Right renal cortex interstitium (tissue), 3 donors: Measurements from ENCODE around the gene HIVEP3. TPM values are rescaled to one million over a fixed set of nuclear protein-coding genes. Genes with fewer than 3 reads are reported as not detected.

Source experiments
- DNase-seq, 3 donors: peaks; one replicate each; pipeline ENCODE4 v3.0.0-alpha.2; 2013; ENCODE audit warnings: low read depth in 3 of 3, low spot score in 2 of 3
- polyA plus RNA-seq, 3 donors: library from polyadenylated mRNA; unstranded; fragments of 120-200 nt; gene quantifications; one replicate each; pipeline ENCODE4 v1.2.1, GENCODE V29; 2013; ENCODE audit not compliant: insufficient read length in 3 of 3

Gene HIVEP3
- polyA plus RNA-seq, 3 donors = 3.6 to 4.9 (median 4.0) TPM

GRCh38 chr1:41853907-41854306, 64.8 kb downstream of the HIVEP3 start:
- DNase-seq = no peak

DNA sequence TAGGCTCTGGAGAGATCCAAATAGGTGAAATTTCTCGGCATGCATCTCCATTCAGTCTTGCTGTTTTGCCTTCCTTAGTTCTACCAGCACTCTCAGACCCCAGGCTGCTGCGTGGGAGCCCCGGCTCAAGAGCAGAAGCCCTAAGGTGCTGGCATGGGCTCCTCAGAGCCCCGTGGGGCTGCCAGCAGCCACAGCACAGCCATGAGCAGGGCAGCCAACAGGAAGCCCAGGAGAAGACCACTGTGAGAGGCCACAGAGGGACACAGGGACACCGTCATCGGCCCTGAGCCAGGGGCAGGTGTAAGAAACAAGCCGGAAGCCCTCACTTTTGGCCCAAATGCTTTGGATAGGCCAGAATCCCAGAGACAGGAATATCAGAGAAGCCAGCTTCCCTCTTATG, 66.6 kb downstream of the HIVEP3 start:
- no peak for DNase-seq

- DNase-seq = no peak
Observed at GRCh38 chr1:41851589-41851988, 67.1 kb downstream of the HIVEP3 start.

DNA sequence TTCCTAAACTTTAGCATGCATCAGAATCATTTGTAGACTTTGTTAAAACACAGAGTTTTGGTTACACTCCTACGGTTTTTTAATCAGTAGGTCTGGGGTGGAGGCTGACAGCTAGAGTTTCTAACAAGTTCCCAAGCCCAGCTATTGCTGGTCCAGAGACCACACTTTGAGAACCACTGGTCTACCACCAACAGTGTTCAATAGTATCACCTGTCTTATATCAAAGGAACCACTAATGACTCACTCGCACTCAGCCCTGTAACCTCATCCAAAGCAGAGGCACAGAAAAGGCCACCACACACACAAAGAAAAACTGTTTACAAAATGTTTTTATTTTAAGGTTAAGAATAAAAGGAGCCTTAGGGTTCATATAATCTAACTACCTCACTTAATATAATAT, 68.7 kb downstream of the HIVEP3 start:
- no peak for DNase-seq

GRCh38 chr1:41849211-41849759, 69.4 kb downstream of the HIVEP3 start:
- DNase-seq = no peak

GRCh38 chr1:41848216-41848952, 70.3 kb downstream of the HIVEP3 start:
- DNase-seq = no peak

GRCh38 chr1:41847733-41848132, 71.0 kb downstream of the HIVEP3 start:
- DNase-seq = no peak

- no peak for DNase-seq
Observed at GRCh38 chr1:41846625-41847405, 71.9 kb downstream of the HIVEP3 start.

- no peak for DNase-seq
Observed at GRCh38 chr1:41844781-41845272, 73.9 kb downstream of the HIVEP3 start.

DNA sequence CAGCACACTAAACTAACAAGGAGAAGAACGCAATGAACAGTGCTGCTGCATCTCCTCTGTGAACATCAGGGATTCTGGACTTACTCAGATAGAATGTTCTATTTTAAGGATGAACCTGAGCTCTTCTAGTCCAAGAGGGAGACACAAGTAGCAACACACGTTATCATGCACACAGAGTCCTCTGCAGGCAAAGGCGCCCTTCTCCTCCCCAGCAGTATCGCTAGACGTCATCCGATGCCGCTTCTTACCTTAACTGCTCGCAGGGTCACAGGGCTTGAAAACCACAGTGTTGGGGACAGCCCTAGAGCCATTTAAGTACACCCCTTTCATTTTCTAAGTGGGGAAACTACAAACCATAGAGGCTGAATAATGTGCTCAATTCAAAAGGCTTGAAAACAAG, 74.5 kb downstream of the HIVEP3 start:
- no peak for DNase-seq

- DNase-seq = no peak
Observed at GRCh38 chr1:41842993-41843755, 75.5 kb downstream of the HIVEP3 start.

GRCh38 chr1:41842326-41842725, 76.4 kb downstream of the HIVEP3 start:
- no peak for DNase-seq

DNA sequence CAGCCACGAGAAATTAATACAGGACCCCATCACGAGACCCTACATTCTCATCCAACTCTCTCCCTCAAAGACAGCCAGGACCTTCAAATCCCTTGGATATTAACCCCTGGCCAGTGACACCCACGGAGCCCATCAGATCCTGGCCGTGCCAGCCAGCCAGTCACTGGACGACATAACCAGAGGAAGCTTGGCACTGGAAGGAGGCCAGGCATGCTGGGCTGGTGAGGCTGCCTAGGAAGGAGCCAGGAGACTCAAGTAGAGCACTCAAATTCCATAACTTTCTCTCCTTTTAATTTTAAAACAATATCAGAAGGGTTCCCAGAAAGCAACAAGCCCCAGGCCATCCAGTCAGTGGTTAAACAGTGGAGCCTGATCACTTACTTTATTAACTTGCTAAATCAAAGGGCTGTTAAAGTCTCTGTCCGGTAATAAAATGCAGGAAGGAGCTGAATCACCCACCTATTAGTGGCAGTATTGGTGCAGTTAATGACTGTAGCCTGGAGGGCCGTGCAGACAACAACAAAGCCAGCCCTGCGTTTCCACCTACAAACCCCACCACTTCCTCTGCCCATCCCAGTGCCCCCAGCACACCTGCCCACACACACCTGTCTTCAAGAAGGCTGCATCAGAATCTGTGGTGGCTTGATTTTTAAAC, 78.0 kb downstream of the HIVEP3 start:
- DNase-seq = no peak

DNA sequence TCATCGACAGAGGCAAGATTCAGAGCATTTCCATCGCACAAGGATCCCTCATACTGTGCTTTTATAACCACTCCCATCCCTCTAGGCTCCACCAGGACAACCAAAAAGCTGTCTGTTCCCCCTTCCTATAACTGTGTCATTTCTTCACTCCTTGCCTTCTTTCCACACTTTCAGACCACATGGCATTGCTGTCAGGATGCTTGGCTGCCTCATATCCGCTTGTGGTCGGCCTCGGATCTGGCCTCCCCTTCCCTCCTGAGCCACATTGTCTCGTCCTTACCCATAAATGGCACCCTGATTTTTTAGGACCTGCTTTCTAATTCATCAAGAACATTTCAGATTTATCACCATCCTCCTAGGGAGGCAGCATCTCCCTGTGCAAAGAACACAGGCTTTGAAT, 80.5 kb downstream of the HIVEP3 start:
- DNase-seq = no peak

GRCh38 chr1:41837691-41838090, 81.0 kb downstream of the HIVEP3 start:
- DNase-seq = no peak

- DNase-seq = no peak
Observed at GRCh38 chr1:41835485-41835884, 83.2 kb downstream of the HIVEP3 start.

GRCh38 chr1:41833519-41834000, 85.2 kb downstream of the HIVEP3 start:
- DNase-seq = no peak

DNA sequence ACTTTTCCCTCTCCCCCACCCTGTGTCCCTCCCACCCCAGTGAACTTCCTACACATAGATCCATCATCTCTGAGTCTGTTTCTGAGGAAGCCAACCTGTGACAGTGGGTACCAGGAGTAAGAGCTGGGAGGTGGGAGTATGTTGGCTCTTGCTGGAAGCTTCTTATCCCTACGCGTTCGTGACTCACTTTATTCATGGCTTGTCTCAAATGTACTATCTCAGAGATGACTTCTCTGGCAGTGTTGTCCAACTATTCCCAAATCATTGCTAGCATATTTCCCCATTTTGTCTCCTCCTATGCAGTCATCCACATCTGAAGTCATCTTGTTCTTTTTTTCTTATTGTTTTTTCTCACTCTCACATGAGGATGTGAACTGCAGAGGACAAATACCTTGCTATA, 88.0 kb downstream of the HIVEP3 start:
- no peak for DNase-seq

DNA sequence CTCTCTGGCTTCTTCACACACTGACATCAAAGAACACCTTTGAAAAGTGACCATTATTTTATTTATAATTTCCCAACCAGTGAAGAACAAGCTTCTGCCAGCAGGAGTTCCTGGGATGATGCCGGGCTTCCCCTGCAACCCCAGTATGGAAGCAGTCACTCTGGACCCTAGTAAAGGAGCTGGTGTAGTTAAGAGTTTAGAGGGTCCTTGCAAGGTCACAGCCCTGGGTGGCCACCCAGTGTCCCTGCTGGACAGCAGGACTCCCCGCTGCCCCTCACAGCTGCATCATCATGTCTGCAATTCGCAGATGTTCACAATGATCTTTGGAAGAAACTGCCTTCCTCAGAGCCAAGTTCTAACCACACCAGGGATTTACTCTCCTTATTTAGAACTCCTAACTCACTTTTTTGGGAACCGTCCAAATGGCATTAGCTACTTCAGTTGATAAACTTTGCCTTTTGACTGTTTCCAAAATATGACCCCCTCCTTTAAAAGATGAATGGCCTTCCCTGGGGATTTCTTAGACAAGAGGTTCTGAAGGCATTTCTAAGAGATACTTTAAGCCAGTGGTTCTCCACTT, 90.6 kb downstream of the HIVEP3 start:
- no peak for DNase-seq

GRCh38 chr1:41823471-41823870, 95.3 kb downstream of the HIVEP3 start:
- no peak for DNase-seq
